Mesenchymal stem cell (in vitro differentiated cells and primary cell): ENCODE measurements around the gene ZDBF2.

Source experiments
- DNase-seq: peaks from one replicate; pipeline ENCODE4 v3.0.0-alpha.2; 2013
- H2AFZ ChIP-seq: one replicate; pipeline ENCODE4 v1.6.1; 2013; ENCODE audit warnings: low read depth, mild to moderate bottlenecking, control low read depth, inconsistent platforms, low read length, moderate library complexity
- H2AK5ac ChIP-seq: 2 replicates; pipeline ENCODE4 v1.6.1; 2013; ENCODE audit warnings: low read length, moderate library complexity, mild to moderate bottlenecking, inconsistent platforms; ENCODE audit not compliant: severe bottlenecking
- H2BK120ac ChIP-seq: one replicate; pipeline ENCODE4 v1.6.1; 2013; ENCODE audit warnings: low read depth, mild to moderate bottlenecking, inconsistent platforms, low read length, moderate library complexity
- H2BK12ac ChIP-seq, 2 experiments: one replicate each; pipeline ENCODE4 v1.6.1; 2013; ENCODE audit warnings: inconsistent platforms in 2 of 2, low read length in 2 of 2, mild to moderate bottlenecking in 2 of 2, moderate library complexity in 2 of 2, control low read depth in 1 of 2
- H2BK15ac ChIP-seq: one replicate; pipeline ENCODE4 v1.6.1; 2013; ENCODE audit warnings: mild to moderate bottlenecking, low read depth, inconsistent platforms; ENCODE audit not compliant: poor library complexity, severe bottlenecking
- H2BK5ac ChIP-seq: 2 replicates; pipeline ENCODE4 v1.6.1; 2013; ENCODE audit warnings: low read depth, mild to moderate bottlenecking, low read length, control low read depth, inconsistent platforms; ENCODE audit not compliant: poor library complexity, severe bottlenecking
- H3K14ac ChIP-seq, 2 experiments: one replicate each; pipeline ENCODE4 v1.6.1; 2013; ENCODE audit warnings: inconsistent platforms in 2 of 2, low read length in 2 of 2, control low read depth in 1 of 2, mild to moderate bottlenecking in 1 of 2, moderate library complexity in 1 of 2
- H3K18ac ChIP-seq, 2 experiments: one replicate each; pipeline ENCODE4 v1.6.1; 2013; ENCODE audit warnings: inconsistent platforms in 2 of 2, low read length in 2 of 2, control low read depth in 1 of 2, low read depth in 1 of 2, mild to moderate bottlenecking in 1 of 2
- H3K23ac ChIP-seq, 2 experiments: one replicate each; pipeline ENCODE4 v1.6.1; 2013; ENCODE audit warnings: inconsistent platforms in 2 of 2, low read length in 2 of 2, mild to moderate bottlenecking in 2 of 2, moderate library complexity in 2 of 2, control low read depth in 1 of 2
- H3K27ac ChIP-seq: 2 replicates; pipeline ENCODE4 v1.5.1; 2013; ENCODE audit warnings: mild to moderate bottlenecking, moderate library complexity, low read length, control low read depth, inconsistent platforms; ENCODE audit not compliant: poor library complexity, severe bottlenecking
- H3K27me3 ChIP-seq, 2 experiments: 2 replicates each; pipeline versions ENCODE4 v1.6.1 to v1.7.0; 2013; ENCODE audit warnings: low read length in 2 of 2, mild to moderate bottlenecking in 2 of 2, moderate library complexity in 2 of 2, control low read depth in 1 of 2, inconsistent platforms in 1 of 2; ENCODE audit not compliant: control insufficient read depth in 1 of 2, insufficient read depth in 1 of 2
- H3K36me3 ChIP-seq, 2 experiments: 2 replicates each; pipeline versions ENCODE4 v1.6.1 to v1.7.0; 2013; ENCODE audit warnings: low read length in 2 of 2, control low read depth in 1 of 2, inconsistent platforms in 1 of 2, low read depth in 1 of 2, mild to moderate bottlenecking in 1 of 2; ENCODE audit not compliant: insufficient read depth in 2 of 2, control insufficient read depth in 1 of 2
- H3K4ac ChIP-seq, 2 experiments: one replicate each; pipeline ENCODE4 v1.6.1; 2013; ENCODE audit warnings: inconsistent platforms in 2 of 2, low read length in 2 of 2, mild to moderate bottlenecking in 2 of 2, moderate library complexity in 2 of 2, control low read depth in 1 of 2, low read depth in 1 of 2
- H3K4me1 ChIP-seq: 2 replicates; pipeline ENCODE4 v1.6.1; 2013; ENCODE audit warnings: low read depth, low read length, control low read depth; ENCODE audit not compliant: control insufficient read depth, insufficient read depth
- H3K4me2 ChIP-seq: 2 replicates; pipeline ENCODE4 v1.6.1; 2013; ENCODE audit warnings: low read length, mild to moderate bottlenecking, inconsistent platforms; ENCODE audit not compliant: poor library complexity, severe bottlenecking
- H3K4me3 ChIP-seq, 2 experiments: 2 replicates each; pipeline versions ENCODE4 v1.5.1 to v1.7.0; 2013; ENCODE audit warnings: low read length in 2 of 2, mild to moderate bottlenecking in 2 of 2, control low read depth in 1 of 2, low read depth in 1 of 2; ENCODE audit not compliant: insufficient read depth in 1 of 2
- H3K79me1 ChIP-seq: replicated peaks from 2 replicates; pipeline ENCODE4 v1.6.1; 2013; ENCODE audit warnings: mild to moderate bottlenecking, control low read depth, low read length, inconsistent platforms; ENCODE audit not compliant: poor library complexity, severe bottlenecking
- H3K9ac ChIP-seq: 2 replicates; pipeline ENCODE4 v1.7.0; 2013; ENCODE audit warnings: mild to moderate bottlenecking, low read length, moderate library complexity
- H3K9me3 ChIP-seq: 2 replicates; pipeline ENCODE4 v1.7.0; 2013; ENCODE audit warnings: mild to moderate bottlenecking, low read length; ENCODE audit not compliant: control insufficient read depth
- H4K8ac ChIP-seq: one replicate; pipeline ENCODE4 v1.6.1; 2013; ENCODE audit warnings: inconsistent platforms, mild to moderate bottlenecking, low read length, moderate library complexity
- H4K91ac ChIP-seq: one replicate; pipeline ENCODE4 v1.6.1; 2013; ENCODE audit warnings: mild to moderate bottlenecking, low read length, inconsistent platforms
- WGBS: methylation state at CpG from one replicate; pipeline ENCODE4 v1.1.7; 2013; ENCODE audit warnings: mixed read lengths; 5-methylcytosine and 5-hydroxymethylcytosine counted together

The ZDBF2 gene

DNA sequence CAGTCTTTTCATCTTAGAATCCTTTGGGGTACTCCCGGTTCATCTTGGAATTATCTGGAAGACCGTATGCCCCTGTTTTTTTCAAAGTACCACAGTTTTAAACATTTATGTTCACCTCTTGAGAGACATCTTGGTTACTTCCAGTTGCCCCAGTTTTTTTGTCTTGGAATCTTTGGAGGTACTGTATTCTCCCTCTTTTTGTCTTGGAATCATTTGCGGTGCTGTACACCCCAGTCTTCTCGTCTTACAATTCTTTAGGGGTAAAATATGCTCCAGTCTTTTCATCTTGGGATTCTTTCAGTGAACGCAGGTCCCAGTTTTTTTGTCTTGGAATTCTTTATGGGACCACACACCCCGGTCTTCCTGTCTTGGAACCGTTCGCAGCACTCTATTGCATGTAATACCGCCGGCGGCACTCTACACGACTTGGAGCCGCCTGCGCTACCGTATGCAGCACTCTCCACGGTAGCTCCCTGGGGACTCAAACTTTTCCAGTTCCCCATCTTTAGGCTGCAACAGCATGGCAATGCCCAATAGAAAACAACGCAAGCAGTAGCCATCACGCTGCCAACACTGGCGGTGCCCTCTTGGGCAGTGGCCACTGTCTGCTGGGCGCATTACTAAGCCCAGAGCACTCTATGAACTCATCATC, 21.2 kb upstream of the ZDBF2 start:
- no peak overlapping the region for H3K18ac ChIP-seq
- no peaks in the 10 kb centered on the region for H3K79me1 ChIP-seq
- DNase-seq, result no peak
- no peak overlapping the region for H3K27ac ChIP-seq
- no peak overlapping the region for H3K4me2 ChIP-seq
- no peak overlapping the region for H2BK15ac ChIP-seq
- H2BK5ac ChIP-seq, result no peak overlapping the region
- no peak overlapping the region for H4K91ac ChIP-seq
- no peak overlapping the region for H2BK12ac ChIP-seq
- no peak overlapping the region for H3K4ac ChIP-seq
- H2AFZ ChIP-seq, result no peak overlapping the region
- H3K9ac ChIP-seq, result no peak overlapping the region
- H4K8ac ChIP-seq, result no peak overlapping the region
- no peaks in the 10 kb centered on the region for H3K9me3 ChIP-seq
- no peak overlapping the region for H2BK120ac ChIP-seq
- H3K14ac ChIP-seq, result no peak overlapping the region
- H3K4me3 ChIP-seq, result no peak overlapping the region
- 55% methylated on average over 20 of the region's 20 CpGs for WGBS
- no peaks in the 10 kb centered on the region for H3K4me1 ChIP-seq
- H2AK5ac ChIP-seq, result no peak overlapping the region
- peaks cover 63 to 69% of the 10 kb centered on the region in 2 experiments for H3K27me3 ChIP-seq
- H3K36me3 ChIP-seq, result no peaks in the 10 kb centered on the region
- H3K23ac ChIP-seq, result no peak overlapping the region

DNA sequence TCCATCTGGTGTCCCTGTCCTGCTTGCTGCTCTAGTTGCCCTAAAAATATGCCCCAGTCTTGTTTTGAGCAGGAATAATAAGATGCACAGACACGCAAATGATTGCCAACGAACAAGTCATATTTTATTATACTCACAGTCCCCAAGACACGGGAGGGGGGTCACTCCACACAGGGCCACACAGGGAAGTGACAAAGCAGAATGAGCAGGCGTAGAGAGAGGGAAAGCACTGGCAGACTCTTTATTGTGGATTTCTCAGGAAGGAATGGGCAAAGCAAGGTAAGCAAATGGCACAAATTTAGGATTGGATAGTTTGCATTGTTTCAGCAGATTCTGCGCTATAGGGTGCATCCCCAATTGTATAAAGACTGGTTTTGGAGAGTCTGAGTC, 20.7 kb upstream of the ZDBF2 start:
- no peak overlapping the region for H2AK5ac ChIP-seq
- H3K4me2 ChIP-seq, result no peak overlapping the region
- H2BK120ac ChIP-seq, result no peak overlapping the region
- H3K79me1 ChIP-seq, result no peaks in the 10 kb centered on the region
- H3K27ac ChIP-seq, result no peak overlapping the region
- H3K9me3 ChIP-seq, result no peaks in the 10 kb centered on the region
- no peaks in the 10 kb centered on the region for H3K4me1 ChIP-seq
- H3K23ac ChIP-seq, result no peak overlapping the region
- H3K4ac ChIP-seq, result no peak overlapping the region
- H2BK15ac ChIP-seq, result no peak overlapping the region
- 68% methylated on average over 5 of the region's 5 CpGs for WGBS
- H2AFZ ChIP-seq, result no peak overlapping the region
- H2BK5ac ChIP-seq, result no peak overlapping the region
- no peaks in the 10 kb centered on the region for H3K36me3 ChIP-seq
- no peak overlapping the region for H2BK12ac ChIP-seq
- no peak for DNase-seq
- peaks cover 65 to 72% of the 10 kb centered on the region in 2 experiments for H3K27me3 ChIP-seq
- H3K9ac ChIP-seq, result no peak overlapping the region
- H4K91ac ChIP-seq, result no peak overlapping the region
- no peak overlapping the region for H3K14ac ChIP-seq
- H4K8ac ChIP-seq, result no peak overlapping the region
- H3K18ac ChIP-seq, result no peak overlapping the region
- H3K4me3 ChIP-seq, result no peak overlapping the region

DNA sequence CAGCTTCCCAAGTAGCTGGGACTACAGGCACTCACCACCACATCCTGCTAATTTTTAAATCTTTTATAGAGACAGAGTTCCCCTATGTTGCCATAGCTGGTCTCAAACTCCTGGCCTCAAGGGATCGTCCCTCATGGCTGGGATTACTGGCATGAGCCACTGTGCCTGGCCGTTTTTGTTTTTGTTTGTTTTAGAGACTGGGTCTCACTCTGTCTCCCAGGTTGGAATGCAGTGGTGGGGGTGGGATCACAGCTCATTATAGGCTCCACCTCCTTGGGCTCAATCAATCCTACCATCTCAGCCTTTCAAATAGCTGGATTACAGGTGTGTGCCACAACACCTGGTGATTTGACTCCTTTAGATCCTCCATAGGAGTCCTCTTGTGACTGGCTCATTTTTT, 19.5 kb upstream of the ZDBF2 start:
- DNase-seq, result no peak
- Histone ChIP-seq H3K4me2 (no peak overlapping the region), H3K27ac (no peak overlapping the region), H2BK120ac (no peak overlapping the region), H3K27me3 (peaks cover 63 to 79% of the 10 kb centered on the region in 2 experiments), H2BK15ac (no peak overlapping the region), H4K8ac (no peak overlapping the region), H2AFZ (no peak overlapping the region), H2AK5ac (no peak overlapping the region), H3K18ac (no peak overlapping the region), H4K91ac (no peak overlapping the region), H3K4me3 (no peak overlapping the region), H3K9me3 (no peaks in the 10 kb centered on the region), H3K4me1 (no peaks in the 10 kb centered on the region), H3K36me3 (no peaks in the 10 kb centered on the region), H3K23ac (no peak overlapping the region), H3K4ac (no peak overlapping the region), H2BK12ac (no peak overlapping the region), H3K79me1 (no peaks in the 10 kb centered on the region), H2BK5ac (no peak overlapping the region), H3K9ac (no peak overlapping the region), H3K14ac (no peak overlapping the region)
- WGBS, result 30% methylated on average over 2 of the region's 2 CpGs

- Histone ChIP-seq H3K4ac (no peak overlapping the region), H3K4me2 (no peak overlapping the region), H3K79me1 (no peaks in the 10 kb centered on the region), H2BK15ac (no peak overlapping the region), H3K4me3 (no peak overlapping the region), H4K8ac (no peak overlapping the region), H3K14ac (no peak overlapping the region), H2BK120ac (no peak overlapping the region), H2AFZ (no peak overlapping the region), H3K27me3 (peaks cover 68 to 88% of the 10 kb centered on the region in 2 experiments), H3K9me3 (no peaks in the 10 kb centered on the region), H3K9ac (no peak overlapping the region), H3K23ac (no peak overlapping the region), H2AK5ac (no peak overlapping the region), H2BK5ac (no peak overlapping the region), H3K4me1 (no peaks in the 10 kb centered on the region), H4K91ac (no peak overlapping the region), H2BK12ac (no peak overlapping the region), H3K18ac (no peak overlapping the region), H3K27ac (no peak overlapping the region), H3K36me3 (no peaks in the 10 kb centered on the region)
- no peak for DNase-seq
- WGBS, result 52% methylated on average over 7 of the region's 7 CpGs
Measured at GRCh38 chr2:206256706-206257205, 17.7 kb upstream of the ZDBF2 start.
